ENCODE data around the gene MATCAP1.
A peak's percentile ranks its signal among the peaks of the same experiment; 100 is the strongest.

MATCAP1 gene

GRCh38 chr16:67156143-67156844, 27.5 kb downstream of the MATCAP1 start:
- DNase-seq (ENCODE audit: low spot score): no peak

- DNase-seq (ENCODE audit: low spot score): peak; percentile 73
Measured at GRCh38 chr16:67155295-67156142, 28.2 kb downstream of the MATCAP1 start.

- DNase-seq (ENCODE audit: low spot score): no peak
Measured at GRCh38 chr16:67154578-67155294, 29.0 kb downstream of the MATCAP1 start.

- DNase-seq (ENCODE audit: low spot score): no peak
Measured at GRCh38 chr16:67151431-67152097, 32.2 kb downstream of the MATCAP1 start.

- no peak for DNase-seq (ENCODE audit: low spot score)
Measured at GRCh38 chr16:67150833-67151396, 32.8 kb downstream of the MATCAP1 start, which contains the start of gene B3GNT9. Gene B3GNT9 (minus strand): TSS chr16:67150998. CDS start chr16:67150485, 513 bp downstream.

- no peak for DNase-seq (ENCODE audit: low spot score)
Measured at GRCh38 chr16:67150047-67150832, 33.5 kb downstream of the MATCAP1 start.

- no peak for DNase-seq (ENCODE audit: low spot score)
Measured at GRCh38 chr16:67149276-67150046, 34.3 kb downstream of the MATCAP1 start.

- DNase-seq (ENCODE audit: low spot score): no peak
Measured at GRCh38 chr16:67148656-67149275, 35.0 kb downstream of the MATCAP1 start.

GRCh38 chr16:67148221-67148620, 35.5 kb downstream of the MATCAP1 start:
- no peak for DNase-seq (ENCODE audit: low spot score)

GRCh38 chr16:67147437-67148140, 36.2 kb downstream of the MATCAP1 start:
- DNase-seq (ENCODE audit: low spot score): no peak

GRCh38 chr16:67146523-67147357, 37.0 kb downstream of the MATCAP1 start:
- DNase-seq (ENCODE audit: low spot score): no peak

- DNase-seq (ENCODE audit: low spot score): no peak
Measured at GRCh38 chr16:67145746-67146145, 38.0 kb downstream of the MATCAP1 start.

GRCh38 chr16:67144943-67145342, 38.8 kb downstream of the MATCAP1 start:
- no peak for DNase-seq (ENCODE audit: low spot score)

- no peak for DNase-seq (ENCODE audit: low spot score)
Measured at GRCh38 chr16:67142342-67142741, 41.4 kb downstream of the MATCAP1 start.

GRCh38 chr16:67141391-67141790, 42.4 kb downstream of the MATCAP1 start:
- no peak for DNase-seq (ENCODE audit: low spot score)

GRCh38 chr16:67137605-67138004, 46.2 kb downstream of the MATCAP1 start:
- DNase-seq (ENCODE audit: low spot score): no peak

GRCh38 chr16:67129422-67129821, 54.3 kb downstream of the MATCAP1 start:
- no peak for DNase-seq (ENCODE audit: low spot score)

GRCh38 chr16:67128887-67129286, 54.9 kb downstream of the MATCAP1 start:
- DNase-seq (ENCODE audit: low spot score): no peak

Data from CD4-positive, alpha-beta T cell treated with Interleukin-6 at 100 ng/mL for 8 hours (primary cell).